ENCODE data around the gene PEX6. TPM values are rescaled to one million over a fixed set of nuclear protein-coding genes. Genes with fewer than 3 reads are reported as not detected.
"Not testable (repeated sequence)": the region's sequence is repeated elsewhere in the genome, so short reads cannot be mapped to it uniquely, and the experiment has no call there.

PEX6 gene
- total RNA-seq, 1 donor from 2014 or later, result 20.4 TPM

DNA sequence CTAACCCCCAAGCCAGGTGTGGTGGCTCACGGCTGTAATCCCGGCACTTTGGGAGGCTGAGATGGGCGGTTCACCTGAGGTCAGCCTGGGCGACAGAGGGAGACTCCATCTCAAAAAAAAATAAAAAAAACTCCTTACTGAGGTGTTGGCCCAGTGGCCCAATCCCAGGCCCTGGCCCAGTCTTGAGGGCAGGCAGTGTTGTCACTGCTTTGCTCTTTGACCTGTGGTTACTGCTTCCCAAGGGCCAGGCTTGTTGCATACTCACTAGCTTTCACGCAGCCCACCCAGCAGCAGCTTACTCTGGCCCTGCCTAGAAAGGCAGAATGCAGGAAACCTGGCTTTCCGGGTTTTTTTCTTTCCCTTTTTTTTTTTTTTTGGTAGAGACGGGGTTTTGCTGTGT lies 36.5 kb downstream of the PEX6 start:
- DNase-seq (ENCODE audit: low spot score), result no peak
- intact Hi-C loops (cut with DNase I), result no loop called here
- ATAC-seq, result no peak

DNA sequence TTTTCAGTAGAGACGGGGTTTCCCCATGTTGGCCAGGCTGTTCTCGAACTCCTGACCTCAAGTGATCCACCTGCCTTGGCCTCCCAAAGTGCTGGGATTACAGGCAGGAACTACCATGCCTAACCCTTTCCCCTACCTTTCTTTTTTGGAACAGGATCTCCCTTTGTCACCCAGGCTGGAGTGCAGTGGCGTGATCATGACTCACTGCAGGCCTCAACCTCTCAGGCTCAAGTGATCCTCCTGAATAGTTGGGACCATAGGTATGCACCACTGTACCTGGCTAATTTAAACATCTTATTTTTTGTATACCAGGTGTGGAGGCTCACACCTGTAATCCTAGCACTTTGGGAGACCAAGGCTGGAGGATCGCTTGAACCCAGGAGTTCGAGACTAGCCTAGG lies 37.6 kb downstream of the PEX6 start:
- intact Hi-C loops (cut with DNase I); ATAC-seq; DNase-seq (ENCODE audit: low spot score): not testable (repeated sequence)

DNA sequence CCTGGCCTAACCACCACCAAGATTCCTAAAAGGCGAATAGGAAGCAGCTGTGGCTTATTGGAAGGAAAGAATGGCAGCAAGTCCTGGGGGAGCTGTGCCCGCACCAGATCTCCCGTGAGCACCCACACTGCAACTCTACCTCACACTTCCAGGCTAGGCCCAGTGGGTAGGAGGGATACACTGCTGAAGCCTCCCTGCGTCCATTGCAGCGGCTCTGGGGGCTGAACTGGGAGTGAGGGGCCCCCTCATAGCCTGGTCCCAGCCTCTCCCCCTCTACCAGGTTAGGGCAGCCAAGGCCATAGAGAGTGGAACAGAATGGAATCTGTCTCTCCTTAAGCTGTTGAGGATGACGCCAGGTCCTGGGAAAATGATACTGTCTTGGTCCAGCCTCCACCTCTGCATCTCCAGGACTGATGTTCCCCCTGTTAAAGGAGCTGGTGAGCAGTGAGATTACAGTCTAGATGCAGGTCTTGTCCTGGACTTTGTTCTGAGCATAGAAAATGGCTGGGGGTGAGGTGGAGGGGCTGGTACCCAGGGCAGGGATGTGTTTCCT lies 38.4 kb downstream of the PEX6 start:
- DNase-seq (ENCODE audit: low spot score) (no peak), ATAC-seq (no peak)
- intact Hi-C loops (cut with DNase I), result no loop called here

DNA sequence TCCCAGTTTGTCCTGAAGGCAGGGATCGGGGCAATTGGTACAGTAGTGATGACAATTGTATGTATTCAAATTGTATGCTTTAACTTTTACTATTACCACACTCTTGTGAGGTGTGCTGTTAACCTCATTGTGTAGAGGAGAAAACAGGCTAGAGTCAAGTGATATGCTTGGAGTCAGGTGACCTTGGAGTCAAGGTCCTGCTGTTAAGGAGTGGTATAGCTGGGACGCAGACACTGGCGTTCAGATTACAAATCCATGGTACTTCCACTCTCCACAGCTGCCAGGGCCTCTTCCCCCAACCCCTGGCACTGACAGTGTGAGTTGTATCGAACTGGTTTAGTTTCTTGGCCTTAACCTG lies 39.2 kb downstream of the PEX6 start:
- DNase-seq (ENCODE audit: low spot score) (no peak), ATAC-seq (no peak)
- intact Hi-C loops (cut with DNase I), result no loop called here

DNA sequence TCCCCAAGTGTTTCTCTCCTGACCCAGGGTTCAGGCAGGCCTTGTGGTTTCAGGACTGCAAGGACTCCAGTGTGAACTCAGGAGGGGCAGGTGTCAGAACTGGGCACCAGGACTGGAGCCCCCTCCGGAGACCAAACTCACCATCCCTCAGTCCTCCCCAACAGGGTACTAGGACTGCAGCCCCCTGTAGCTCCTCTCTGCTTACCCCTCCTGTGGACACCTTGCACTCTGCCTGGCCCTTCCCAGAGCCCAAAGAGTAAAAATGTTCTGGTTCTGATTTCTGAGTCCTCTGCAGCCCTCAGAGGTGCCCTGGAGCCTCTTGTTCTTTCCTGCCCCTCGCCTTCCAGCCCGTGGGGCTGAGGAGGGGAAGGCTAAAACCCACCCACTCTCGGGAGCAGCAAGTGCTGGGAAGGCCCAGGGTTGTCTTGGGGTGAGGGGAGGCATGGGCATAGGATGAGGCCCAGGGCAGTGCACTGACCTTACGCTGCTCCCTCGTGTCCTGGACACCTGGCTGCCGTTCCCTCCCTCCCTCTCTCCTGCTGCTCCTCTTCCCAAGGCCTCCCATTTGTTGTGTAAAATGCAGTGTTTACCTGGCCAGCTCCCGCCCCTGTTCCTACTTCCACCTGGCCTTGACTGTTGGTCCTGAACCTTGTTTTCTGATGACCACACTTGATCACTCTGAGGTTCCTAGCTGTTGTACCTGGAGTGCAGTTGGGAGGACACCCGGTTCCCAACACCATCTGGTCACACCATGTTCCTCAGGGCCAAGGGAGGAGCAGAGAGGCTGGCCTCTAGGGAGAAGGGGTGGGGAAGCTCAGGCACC lies 39.8 kb downstream of the PEX6 start:
- intact Hi-C loops (cut with DNase I), result no loop called here
- no peak for ATAC-seq
- DNase-seq (ENCODE audit: low spot score), result no peak

DNA sequence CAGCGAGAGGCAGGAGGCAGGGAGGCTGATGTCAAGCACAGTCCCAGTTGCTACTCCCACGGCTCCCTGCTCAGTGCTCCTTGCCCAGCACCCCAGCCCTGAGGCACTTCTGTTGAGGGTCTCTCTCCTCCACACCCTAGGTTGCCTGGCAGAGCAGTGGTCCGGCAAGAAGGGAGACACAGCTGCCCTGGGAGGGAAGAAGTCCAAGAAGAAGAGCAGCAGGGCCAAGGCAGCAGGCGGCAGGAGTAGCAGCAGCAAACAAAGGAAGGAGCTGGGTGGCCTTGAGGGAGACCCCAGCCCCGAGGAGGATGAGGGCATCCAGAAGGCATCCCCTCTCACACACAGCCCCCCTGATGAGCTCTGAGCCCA lies 40.6 kb downstream of the PEX6 start:
- intact Hi-C loops (cut with DNase I), result no loop called here
- DNase-seq (ENCODE audit: low spot score), result no peak
- ATAC-seq, result no peak

DNA sequence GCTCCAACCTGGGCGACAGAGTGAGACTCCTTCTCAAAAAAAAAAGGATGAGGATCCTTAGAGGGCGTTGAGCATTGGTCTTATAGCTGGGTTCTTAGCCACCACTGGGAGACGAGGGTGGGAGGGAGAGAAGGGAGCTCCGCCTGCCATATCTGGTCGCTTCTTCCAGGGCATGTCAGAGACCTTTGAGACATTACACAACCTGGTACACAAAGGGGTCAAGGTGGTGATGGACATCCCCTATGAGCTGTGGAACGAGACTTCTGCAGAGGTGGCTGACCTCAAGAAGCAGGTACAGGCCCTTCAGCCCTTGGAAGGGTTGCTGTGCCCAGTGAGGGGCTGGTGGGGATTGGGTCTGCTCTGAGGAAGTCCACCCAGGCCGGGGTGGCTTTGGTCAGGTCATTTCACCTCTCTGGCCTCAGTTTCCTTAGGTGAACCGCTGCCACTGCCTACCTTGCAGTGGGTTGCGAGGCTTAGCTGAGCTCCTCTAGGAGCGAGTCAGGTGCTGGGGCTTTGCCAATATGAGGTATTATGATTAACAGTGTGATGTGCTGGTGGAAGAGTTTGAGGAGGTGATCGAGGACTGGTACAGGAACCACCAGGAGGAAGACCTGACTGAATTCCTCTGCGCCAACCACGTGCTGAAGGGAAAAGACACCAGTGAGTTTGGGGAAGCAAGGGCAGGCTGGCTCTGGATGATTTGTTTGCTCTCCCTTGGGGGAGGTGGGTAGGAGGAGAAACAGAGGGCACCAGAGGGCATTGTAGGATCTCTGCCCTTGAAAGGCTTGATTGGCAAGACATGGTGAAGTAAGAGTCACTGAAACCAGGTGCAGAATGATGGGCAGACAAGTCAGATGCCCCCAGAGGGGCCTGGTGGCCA lies 41.2 kb downstream of the PEX6 start:
- ATAC-seq (no peak), DNase-seq (ENCODE audit: low spot score) (no peak)
- intact Hi-C loops (cut with DNase I), result no loop called here

DNA sequence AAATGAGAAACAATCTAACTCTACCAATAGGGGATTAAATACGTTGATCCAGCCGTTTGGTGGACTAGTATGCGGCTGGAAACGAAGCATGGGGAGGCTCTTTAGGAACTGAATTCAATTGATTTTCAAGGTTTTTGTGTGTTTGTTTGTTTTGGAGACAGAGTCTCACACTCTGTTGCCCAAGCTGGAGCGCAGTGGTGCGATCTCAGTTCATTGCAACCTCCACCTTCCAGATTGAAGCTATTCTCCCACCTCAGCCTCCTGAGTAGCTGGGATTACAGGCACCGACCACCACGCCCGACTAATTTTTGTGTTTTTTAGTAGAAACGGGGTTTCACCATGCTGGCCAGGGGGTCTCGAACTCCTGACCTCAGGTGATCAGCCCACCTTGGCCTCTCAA lies 42.6 kb downstream of the PEX6 start:
- ATAC-seq, result no peak
- no peak for DNase-seq (ENCODE audit: low spot score)
- intact Hi-C loops (cut with DNase I), result no loop called here

DNA sequence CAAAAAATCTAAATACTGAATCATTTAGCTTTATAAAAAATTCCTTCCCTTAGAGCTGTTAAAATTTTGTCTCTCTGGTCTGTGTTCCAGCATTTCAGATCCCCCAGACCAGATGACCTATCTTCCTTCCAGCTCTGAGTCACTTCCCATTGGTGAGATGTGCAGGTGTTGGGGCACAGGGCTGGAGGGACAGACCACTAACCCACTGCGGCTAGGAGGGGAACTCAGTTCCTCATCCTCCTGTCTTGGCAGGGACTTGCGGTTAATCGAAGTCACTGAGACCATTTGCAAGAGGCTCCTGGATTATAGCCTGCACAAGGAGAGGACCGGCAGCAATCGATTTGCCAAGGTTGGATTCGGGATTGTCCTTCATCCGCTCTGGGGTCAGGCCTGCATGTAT lies 43.7 kb downstream of the PEX6 start:
- intact Hi-C loops (cut with DNase I), result no loop called here
- ATAC-seq (no peak), DNase-seq (ENCODE audit: low spot score) (no peak)

DNA sequence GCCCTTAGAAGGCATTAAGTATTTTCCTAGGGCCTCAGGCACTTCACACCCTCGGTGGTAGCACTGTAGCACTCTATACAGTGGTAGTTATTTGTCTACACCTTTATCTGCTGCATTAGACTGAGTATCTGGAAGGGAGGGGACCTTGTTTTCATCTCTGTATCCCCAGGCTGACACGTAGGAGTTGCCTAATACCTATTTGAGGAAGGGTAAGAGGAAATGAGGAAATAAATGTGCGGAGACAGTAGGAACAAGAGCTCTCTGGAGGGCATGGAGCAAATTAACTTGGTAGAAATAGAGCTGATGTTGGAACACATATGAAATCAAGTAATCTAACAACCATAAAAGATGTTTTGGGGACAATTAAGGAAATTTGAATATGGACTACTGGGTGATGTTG lies 45.8 kb downstream of the PEX6 start:
- ATAC-seq (no peak), DNase-seq (ENCODE audit: low spot score) (no peak)
- intact Hi-C loops (cut with DNase I), result no loop called here

DNA sequence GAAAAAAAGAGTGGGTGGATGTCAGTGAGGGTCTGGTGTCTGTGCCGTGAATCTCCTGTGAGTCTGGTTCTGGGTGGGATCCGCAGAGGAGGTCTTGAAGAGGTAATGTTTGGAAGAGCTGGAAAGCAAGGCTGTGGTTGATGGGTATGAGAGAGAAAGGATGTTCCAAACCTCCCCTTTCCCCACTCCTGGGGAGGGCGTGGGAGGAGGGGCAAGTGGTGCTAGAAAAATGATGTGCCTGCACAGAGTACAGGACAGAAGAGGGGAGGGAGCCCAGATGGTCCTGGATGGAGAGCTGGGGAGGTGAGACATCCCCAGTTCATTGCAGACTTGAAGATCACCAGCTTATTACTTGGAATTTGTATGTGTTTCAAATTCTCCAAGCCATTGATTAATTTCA lies 46.6 kb downstream of the PEX6 start:
- no peak for DNase-seq (ENCODE audit: low spot score)
- no peak for ATAC-seq
- intact Hi-C loops (cut with DNase I), result no loop called here

DNA sequence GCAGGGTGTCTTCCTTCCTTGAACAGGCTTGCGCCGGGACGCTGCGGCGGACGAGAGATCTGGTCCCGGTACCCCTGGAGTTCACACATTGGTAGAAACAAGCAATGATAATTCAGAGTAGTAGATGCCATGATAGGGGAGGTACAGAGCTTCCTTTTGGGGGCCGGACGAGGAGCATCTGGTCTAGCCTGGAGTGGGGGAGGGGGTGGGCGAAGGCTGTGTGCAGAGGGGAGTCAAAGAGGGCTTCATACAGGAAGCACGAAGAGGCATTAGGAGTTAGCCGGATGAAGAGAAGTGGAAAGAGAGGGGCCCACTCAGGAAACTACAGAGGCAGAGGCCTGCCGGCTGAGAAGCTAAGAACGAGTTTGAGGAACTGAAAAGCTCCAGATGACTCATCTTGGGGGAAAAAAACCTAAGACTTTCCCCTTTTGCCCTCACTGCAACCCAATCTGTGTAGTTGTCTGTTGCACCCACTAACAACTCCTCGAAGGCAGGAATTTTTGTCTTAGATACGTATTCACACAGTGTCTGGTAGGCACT lies 49.1 kb downstream of the PEX6 start:
- peak; percentile 65 for DNase-seq (ENCODE audit: low spot score)
- intact Hi-C loops (cut with DNase I), result no loop called here
- ATAC-seq, result peak; percentile 25

DNA sequence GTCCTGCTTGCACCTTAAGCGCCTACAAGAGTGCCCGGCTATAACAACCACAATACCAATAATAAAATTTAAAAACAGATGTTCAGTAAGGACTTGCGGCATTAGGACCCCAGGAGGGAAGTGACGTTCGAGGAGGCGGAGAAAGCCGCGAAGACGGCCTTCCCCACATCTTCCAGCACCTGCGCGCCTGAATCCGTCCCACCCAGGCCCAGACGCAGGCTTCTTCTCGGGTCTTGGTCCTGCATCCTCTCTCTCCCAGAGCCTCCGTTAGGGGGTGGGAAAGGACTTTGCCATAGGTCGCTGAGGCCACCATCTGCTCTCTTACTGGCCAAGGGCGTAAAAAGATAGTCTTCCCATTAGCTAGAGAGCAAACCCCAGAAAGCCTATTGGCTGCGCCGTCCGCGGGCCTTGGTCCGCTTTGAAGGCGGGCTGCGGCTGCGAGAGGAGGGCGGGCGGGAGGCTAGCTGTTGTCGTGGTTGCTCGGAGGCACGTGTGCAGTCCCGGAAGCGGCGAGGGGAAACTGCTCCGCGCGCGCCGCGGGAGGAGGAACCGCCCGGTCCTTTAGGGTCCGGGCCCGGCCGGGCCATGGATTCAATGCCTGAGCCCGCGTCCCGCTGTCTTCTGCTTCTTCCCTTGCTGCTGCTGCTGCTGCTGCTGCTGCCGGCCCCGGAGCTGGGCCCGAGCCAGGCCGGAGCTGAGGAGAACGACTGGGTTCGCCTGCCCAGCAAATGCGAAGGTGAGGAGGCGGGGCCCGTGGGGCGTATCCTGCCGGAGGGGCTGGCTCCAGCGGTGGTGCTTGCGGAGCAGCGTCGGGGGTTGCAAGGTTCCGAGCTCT lies 49.8 kb downstream of the PEX6 start, which contains the start of gene CNPY3:
CNPY3 (plus strand) TSS at position 495 of the 835 bp plus-strand sequence; CDS start at position 586, 91 bp downstream.
- DNase-seq (ENCODE audit: low spot score), result peak; percentile 94
- intact Hi-C loops (cut with DNase I), result no loop called here
- peak; percentile 97 for ATAC-seq

DNA sequence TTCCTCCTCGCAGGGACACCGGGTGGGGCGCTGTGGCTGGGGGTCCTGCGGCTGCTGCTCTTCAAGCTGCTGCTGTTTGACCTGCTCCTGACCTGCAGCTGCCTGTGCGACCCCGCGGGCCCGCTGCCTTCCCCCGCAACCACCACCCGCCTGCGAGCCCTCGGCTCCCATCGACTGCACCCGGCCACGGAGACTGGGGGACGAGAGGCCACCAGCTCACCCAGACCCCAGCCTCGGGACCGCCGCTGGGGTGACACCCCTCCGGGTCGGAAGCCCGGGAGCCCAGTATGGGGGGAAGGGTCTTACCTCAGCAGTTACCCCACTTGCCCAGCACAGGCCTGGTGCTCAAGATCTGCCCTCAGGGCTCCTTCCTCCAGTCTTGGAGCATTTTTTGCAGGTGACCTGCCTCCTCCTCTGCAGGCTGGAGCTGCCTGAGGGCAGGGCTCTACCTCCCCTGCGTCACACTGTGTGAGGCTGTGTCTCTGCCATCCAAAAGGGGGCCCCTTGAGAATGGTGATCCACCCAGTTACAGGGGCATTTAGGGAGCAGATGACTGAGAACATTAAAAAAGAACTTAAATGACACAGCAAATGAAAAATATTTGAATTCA lies 53.6 kb downstream of the PEX6 start:
- intact Hi-C loops (cut with DNase I), result no loop called here

DNA sequence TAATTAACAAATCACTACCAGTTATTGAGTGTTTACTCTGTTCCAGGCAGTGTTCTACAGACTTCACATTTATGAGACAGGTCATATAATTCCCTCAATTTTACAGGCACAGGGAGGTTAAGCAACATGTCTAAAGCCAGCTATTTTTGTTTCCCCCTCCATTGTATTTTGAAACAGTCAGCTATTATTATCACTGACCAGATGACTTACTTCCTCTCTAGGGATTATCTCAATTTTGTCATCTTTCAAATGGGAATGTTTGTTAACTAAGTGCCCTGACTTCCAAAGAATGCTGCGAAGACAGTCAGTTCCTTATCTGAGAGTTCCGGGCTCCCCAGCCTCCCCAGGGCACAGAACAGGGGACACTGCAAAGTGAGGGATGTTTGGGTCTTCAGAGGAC lies 55.3 kb downstream of the PEX6 start:
- DNase-seq (ENCODE audit: low spot score), result no peak
- intact Hi-C loops (cut with DNase I), result no loop called here
- no peak for ATAC-seq

More for the DNA sequence above, 53.6 kb downstream of the PEX6 start:
- DNase-seq (ENCODE audit: low spot score) (no peak), ATAC-seq (no peak)

DNA sequence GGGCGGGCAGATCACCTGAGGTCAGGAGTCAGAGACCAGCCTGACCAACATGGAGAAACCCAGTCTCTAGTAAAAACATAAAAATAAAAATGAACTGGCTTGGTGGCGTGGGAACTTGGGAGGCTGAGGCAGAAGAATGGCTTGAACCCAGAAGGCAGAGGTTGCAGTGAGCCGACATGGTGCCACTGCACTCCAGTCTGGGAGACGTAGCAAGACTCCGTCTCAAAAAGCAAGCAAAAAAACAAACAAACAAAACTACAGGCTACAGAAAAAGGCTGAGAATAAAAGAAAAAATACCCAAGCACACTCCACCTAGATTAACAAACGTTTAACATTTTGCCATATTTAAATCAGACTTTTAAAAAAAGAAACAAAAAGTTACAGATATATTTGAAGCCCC lies 57.2 kb downstream of the PEX6 start:
- ATAC-seq (no peak), DNase-seq (ENCODE audit: low spot score) (no peak)
- intact Hi-C loops (cut with DNase I), result no loop called here

DNA sequence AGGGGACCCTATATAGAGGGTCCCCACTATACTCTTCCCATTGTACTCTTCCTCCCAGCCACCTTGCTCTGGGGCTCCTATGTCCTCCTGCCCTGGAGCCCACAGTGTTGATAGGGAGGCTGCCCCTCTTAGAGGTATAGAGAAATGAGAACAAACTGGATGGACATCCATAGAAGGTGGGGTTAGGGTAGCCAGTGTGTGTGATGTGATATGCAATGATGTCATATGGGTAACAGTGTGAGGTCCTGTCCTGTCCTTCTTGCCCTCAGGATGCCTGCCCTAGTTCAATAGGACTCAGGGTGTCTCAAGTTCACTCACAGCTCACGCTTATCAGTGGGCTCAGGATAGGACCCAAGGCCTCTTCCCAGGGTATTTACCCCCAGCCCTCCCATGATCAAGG lies 62.7 kb downstream of the PEX6 start:
- DNase-seq (ENCODE audit: low spot score) (no peak), ATAC-seq (no peak)
- intact Hi-C loops (cut with DNase I), result no loop called here

DNA sequence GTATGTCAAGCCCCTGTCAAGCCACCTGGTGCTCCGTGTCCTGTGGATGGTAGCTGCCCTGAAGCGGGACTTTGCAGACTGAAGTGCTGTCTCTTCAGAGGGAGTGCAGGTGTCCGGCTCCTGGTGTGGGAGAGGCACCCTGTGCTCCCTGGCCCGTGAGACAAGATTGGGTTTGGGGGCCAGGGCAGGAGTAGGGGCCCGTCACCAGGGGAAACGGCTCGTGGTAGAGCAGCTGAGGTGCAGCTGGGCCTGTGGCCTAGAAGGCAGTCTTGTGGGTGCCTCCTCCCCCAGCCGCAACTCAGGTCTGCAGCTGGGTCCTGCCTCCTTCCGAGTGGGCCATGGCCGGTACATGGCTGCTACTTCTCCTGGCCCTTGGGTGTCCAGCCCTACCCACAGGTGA lies 63.2 kb downstream of the PEX6 start, which contains the start of gene PTCRA:
PTCRA (plus strand) TSS at position 322 of the 400 bp plus-strand sequence; CDS start at position 339, 17 bp downstream.
- intact Hi-C loops (cut with DNase I), result no loop called here
- DNase-seq (ENCODE audit: low spot score), result no peak
- peak; percentile 17 for ATAC-seq

Measured in sciatic nerve (tissue), 2 donors.